ENCODE measurements around the gene TLR3. TPM values are rescaled to one million over a fixed set of nuclear protein-coding genes. Genes with fewer than 3 reads are reported as not detected.

The TLR3 gene
- polyA plus RNA-seq, 1 donor from 2014 or later = not detected

DNA sequence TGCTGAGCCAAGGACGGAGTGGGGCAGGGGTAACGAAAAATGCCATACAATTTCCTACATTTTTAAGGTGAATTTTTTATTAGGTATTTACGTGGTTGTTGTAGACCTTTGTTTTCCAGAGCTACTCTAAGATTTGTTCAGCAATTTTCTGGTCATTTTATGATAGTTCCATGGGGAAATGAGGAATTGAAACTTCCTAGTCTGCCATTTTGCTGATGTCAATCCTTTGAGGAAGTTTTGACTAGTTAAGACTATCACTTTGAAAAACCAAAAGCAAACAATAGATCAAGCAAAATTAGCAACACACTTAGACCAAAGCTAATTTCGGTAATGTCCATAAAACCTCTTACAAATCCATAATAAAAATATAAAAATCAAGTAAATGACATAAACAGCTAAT lies 7.0 kb upstream of the TLR3 start:
- no peaks in the 10 kb centered on the region for H3K79me2 ChIP-seq (replicated peaks; ENCODE audit: insufficient read depth, low read length)
- no peak overlapping the region for H3K4me3 ChIP-seq (ENCODE audit: low read length)
- H3K27me3 ChIP-seq (ENCODE audit: insufficient read depth, low read depth, low read length) = no peaks in the 10 kb centered on the region
- no peaks in the 10 kb centered on the region for H3K36me3 ChIP-seq (ENCODE audit: insufficient read depth, low read length)
- H2AFZ ChIP-seq (ENCODE audit: low read depth, low read length) = no peak overlapping the region
- H3F3A ChIP-seq (ENCODE audit: insufficient read depth, low read length, poor library complexity, severe bottlenecking) = no peaks in the 10 kb centered on the region
- H3K4me2 ChIP-seq (ENCODE audit: low read length) = no peak overlapping the region
- H3K9me2 ChIP-seq (ENCODE audit: insufficient read depth, low read length) = no peaks in the 10 kb centered on the region
- H3K27ac ChIP-seq (ENCODE audit: low read length) = no peak overlapping the region
- no peaks in the 10 kb centered on the region for H3K9me3 ChIP-seq (ENCODE audit: low read length)
- H4K20me1 ChIP-seq (ENCODE audit: insufficient read depth) = no peaks in the 10 kb centered on the region
- TF ChIP-seq, protein P1, sequence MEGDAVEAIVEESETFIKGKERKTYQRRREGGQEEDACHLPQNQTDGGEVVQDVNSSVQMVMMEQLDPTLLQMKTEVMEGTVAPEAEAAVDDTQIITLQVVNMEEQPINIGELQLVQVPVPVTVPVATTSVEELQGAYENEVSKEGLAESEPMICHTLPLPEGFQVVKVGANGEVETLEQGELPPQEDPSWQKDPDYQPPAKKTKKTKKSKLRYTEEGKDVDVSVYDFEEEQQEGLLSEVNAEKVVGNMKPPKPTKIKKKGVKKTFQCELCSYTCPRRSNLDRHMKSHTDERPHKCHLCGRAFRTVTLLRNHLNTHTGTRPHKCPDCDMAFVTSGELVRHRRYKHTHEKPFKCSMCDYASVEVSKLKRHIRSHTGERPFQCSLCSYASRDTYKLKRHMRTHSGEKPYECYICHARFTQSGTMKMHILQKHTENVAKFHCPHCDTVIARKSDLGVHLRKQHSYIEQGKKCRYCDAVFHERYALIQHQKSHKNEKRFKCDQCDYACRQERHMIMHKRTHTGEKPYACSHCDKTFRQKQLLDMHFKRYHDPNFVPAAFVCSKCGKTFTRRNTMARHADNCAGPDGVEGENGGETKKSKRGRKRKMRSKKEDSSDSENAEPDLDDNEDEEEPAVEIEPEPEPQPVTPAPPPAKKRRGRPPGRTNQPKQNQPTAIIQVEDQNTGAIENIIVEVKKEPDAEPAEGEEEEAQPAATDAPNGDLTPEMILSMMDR (IDR thresholded peaks at IDR 0.05; ENCODE audit: poor library complexity, severe bottlenecking) = no peak
- TF ChIP-seq TAF1 (IDR thresholded peaks at IDR 0.05; ENCODE audit: low read depth) (no peak), RAD21 (conservative IDR thresholded peaks at IDR 0.05) (no peak), MXI1 (conservative IDR thresholded peaks at IDR 0.05; ENCODE audit: poor library complexity, severe bottlenecking) (no peak)
- H3K9ac ChIP-seq (ENCODE audit: low read length) = no peak overlapping the region

DNA sequence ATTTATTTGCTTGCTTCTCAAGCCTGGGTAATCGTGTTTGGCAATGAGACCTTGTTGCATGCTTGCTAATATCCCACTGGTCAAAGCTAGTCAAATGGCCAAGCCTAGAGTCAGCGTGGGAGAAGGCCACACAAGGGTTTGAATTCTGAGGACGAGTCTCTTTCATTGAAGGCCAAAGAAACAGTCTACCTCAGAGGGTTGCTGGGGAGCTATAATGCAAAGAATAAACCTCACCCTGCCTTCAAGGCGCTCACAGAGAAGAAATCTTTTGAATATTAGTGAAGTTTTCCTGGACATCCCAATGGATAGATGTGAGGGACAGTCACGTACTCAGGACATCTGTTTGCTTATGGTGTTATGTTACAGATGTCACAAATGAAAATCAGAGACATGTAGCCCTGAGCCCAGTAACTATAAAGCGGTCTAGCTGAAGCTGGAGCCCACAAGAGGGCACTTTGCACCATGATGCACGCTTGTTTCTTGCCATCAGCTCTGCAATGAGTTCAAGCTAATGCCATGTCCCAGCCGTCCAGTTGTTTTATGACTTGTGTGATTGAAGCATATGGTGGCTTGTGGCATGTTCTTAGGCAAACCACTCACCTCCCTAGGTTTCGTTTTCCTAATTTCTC lies 1.1 kb upstream of the TLR3 start:
- Histone ChIP-seq H3K9me2 (ENCODE audit: insufficient read depth, low read length) (no peaks in the 10 kb centered on the region), H3K9me3 (ENCODE audit: low read length) (no peaks in the 10 kb centered on the region), H3K27ac (ENCODE audit: low read length) (no peak overlapping the region), H3F3A (ENCODE audit: insufficient read depth, low read length, poor library complexity, severe bottlenecking) (no peaks in the 10 kb centered on the region), H3K4me2 (ENCODE audit: low read length) (no peak overlapping the region), H4K20me1 (ENCODE audit: insufficient read depth) (no peaks in the 10 kb centered on the region), H3K27me3 (ENCODE audit: insufficient read depth, low read depth, low read length) (no peaks in the 10 kb centered on the region), H3K9ac (ENCODE audit: low read length) (no peak overlapping the region), H2AFZ (ENCODE audit: low read depth, low read length) (no peak overlapping the region), H3K4me3 (ENCODE audit: low read length) (no peak overlapping the region), H3K79me2 (replicated peaks; ENCODE audit: insufficient read depth, low read length) (no peaks in the 10 kb centered on the region), H3K36me3 (ENCODE audit: insufficient read depth, low read length) (no peaks in the 10 kb centered on the region)
- TF ChIP-seq, protein P2, sequence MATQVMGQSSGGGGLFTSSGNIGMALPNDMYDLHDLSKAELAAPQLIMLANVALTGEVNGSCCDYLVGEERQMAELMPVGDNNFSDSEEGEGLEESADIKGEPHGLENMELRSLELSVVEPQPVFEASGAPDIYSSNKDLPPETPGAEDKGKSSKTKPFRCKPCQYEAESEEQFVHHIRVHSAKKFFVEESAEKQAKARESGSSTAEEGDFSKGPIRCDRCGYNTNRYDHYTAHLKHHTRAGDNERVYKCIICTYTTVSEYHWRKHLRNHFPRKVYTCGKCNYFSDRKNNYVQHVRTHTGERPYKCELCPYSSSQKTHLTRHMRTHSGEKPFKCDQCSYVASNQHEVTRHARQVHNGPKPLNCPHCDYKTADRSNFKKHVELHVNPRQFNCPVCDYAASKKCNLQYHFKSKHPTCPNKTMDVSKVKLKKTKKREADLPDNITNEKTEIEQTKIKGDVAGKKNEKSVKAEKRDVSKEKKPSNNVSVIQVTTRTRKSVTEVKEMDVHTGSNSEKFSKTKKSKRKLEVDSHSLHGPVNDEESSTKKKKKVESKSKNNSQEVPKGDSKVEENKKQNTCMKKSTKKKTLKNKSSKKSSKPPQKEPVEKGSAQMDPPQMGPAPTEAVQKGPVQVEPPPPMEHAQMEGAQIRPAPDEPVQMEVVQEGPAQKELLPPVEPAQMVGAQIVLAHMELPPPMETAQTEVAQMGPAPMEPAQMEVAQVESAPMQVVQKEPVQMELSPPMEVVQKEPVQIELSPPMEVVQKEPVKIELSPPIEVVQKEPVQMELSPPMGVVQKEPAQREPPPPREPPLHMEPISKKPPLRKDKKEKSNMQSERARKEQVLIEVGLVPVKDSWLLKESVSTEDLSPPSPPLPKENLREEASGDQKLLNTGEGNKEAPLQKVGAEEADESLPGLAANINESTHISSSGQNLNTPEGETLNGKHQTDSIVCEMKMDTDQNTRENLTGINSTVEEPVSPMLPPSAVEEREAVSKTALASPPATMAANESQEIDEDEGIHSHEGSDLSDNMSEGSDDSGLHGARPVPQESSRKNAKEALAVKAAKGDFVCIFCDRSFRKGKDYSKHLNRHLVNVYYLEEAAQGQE (IDR thresholded peaks at IDR 0.05; ENCODE audit: borderline replicate concordance) = no peak
- no peak for TF ChIP-seq TAF1 (IDR thresholded peaks at IDR 0.05; ENCODE audit: low read depth)
- no peak for TF ChIP-seq MXI1 (conservative IDR thresholded peaks at IDR 0.05; ENCODE audit: poor library complexity, severe bottlenecking)
- TF ChIP-seq POLR2AphosphoS5 (IDR thresholded peaks at IDR 0.05) = no peak
- no peak for TF ChIP-seq EP300 (conservative IDR thresholded peaks at IDR 0.05; ENCODE audit: poor library complexity, severe bottlenecking)
- TF ChIP-seq, protein P1 (IDR thresholded peaks at IDR 0.05; ENCODE audit: poor library complexity, severe bottlenecking) = no peak
- no peak for TF ChIP-seq RAD21 (conservative IDR thresholded peaks at IDR 0.05)
- no peak for TF ChIP-seq SMC3 (conservative IDR thresholded peaks at IDR 0.05; ENCODE audit: poor library complexity)
- no peak for TF ChIP-seq EZH2 (IDR thresholded peaks at IDR 0.05; ENCODE audit: borderline replicate concordance, insufficient read depth, low read length, poor library complexity, severe bottlenecking)
